Caco-2 (cell line): Measurements from ENCODE around the gene IL2RG. TPM values are rescaled to one million over a fixed set of nuclear protein-coding genes. Genes with fewer than 3 reads are reported as not detected.

Experiments used
- BruUV-seq: library from RNA; stranded (reverse); fragments of 400-500 nt; replicated peaks from 2 replicates; lab custom pipeline; 2021; lab: Mats Ljungman, UMichigan
- CTCF ChIA-PET: fragments of 300-600 bp; sonication (Branson Sonifier 250); formaldehyde crosslinking; loops from one replicate; lab custom pipeline; 2022; ENCODE audit warnings: antibody characterized with exemption; lab: Charles Lee
- POLR2A ChIA-PET: fragments of 300-600 bp; sonication (Branson Sonifier 250); formaldehyde crosslinking; loops from one replicate; lab custom pipeline; 2022; ENCODE audit warnings: antibody characterized with exemption; lab: Charles Lee
- DNase-seq, 2 experiments: peaks; one replicate each; pipeline versions ENCODE4 v3.0.0 to v3.0.0-alpha.2; 2020 to 2022
- H3K27me3 ChIP-seq: replicated peaks from 2 replicates; pipeline ENCODE4 v1.6.0; 2011; ENCODE audit warnings: low read length; ENCODE audit not compliant: control insufficient read depth, insufficient read depth
- H3K36me3 ChIP-seq: 2 replicates; pipeline ENCODE4 v1.5.1; 2011; ENCODE audit warnings: low read length; ENCODE audit not compliant: control insufficient read depth, insufficient read depth
- H3K4me1 ChIP-seq: fragments of 250-450 bp; sonication (Bioruptor Pico); 2 replicates; pipeline ENCODE4 v1.5.1; 2020; ENCODE audit warnings: mild to moderate bottlenecking
- H3K4me3 ChIP-seq: 2 replicates; pipeline ENCODE4 v1.5.1; 2011; ENCODE audit warnings: low read depth, mild to moderate bottlenecking, control low read depth, low read length
- H3K9me3 ChIP-seq: fragments of 250-450 bp; sonication (Bioruptor Pico); 2 replicates; pipeline ENCODE4 v1.5.1; 2020; ENCODE audit warnings: mild to moderate bottlenecking, moderate library complexity
- H3K27ac Mint-ChIP-seq: one replicate; pipeline ENCODE4 v1.8.0; 2022; ENCODE audit warnings: mixed read lengths; ENCODE audit not compliant: unreplicated experiment
- H3K27me3 Mint-ChIP-seq: one replicate; pipeline ENCODE4 v1.8.0; 2022; ENCODE audit warnings: mixed read lengths; ENCODE audit not compliant: insufficient read depth, unreplicated experiment
- H3K36me3 Mint-ChIP-seq: one replicate; pipeline ENCODE4 v1.8.0; 2022; ENCODE audit warnings: mild to moderate bottlenecking, mixed read lengths; ENCODE audit not compliant: insufficient read depth, unreplicated experiment
- H3K4me1 Mint-ChIP-seq: one replicate; pipeline ENCODE4 v1.8.0; 2022; ENCODE audit warnings: low read depth, mixed read lengths; ENCODE audit not compliant: unreplicated experiment
- H3K4me3 Mint-ChIP-seq: one replicate; pipeline ENCODE4 v1.8.0; 2022; ENCODE audit warnings: mild to moderate bottlenecking, moderate library complexity, mixed read lengths; ENCODE audit not compliant: unreplicated experiment
- H3K9me3 Mint-ChIP-seq: one replicate; pipeline ENCODE4 v1.8.0; 2022; ENCODE audit warnings: mixed read lengths; ENCODE audit not compliant: unreplicated experiment
- intact Hi-C: fragments of 100-400 bp; cut with micrococcal nuclease; formaldehyde crosslinking; loops from one replicate; pipeline ENCODE4 v1.10.0; 2022; ENCODE audit not compliant: unreplicated experiment
- total RNA-seq: library from RNA; stranded (reverse); gene quantifications from 2 replicates; pipeline ENCODE4 v1.2.3, GENCODE V29; 2022
- TF ChIP-seq, protein P1 (sequence below), 2 experiments: fragments of 200-600 bp in 1 of 2; IDR thresholded peaks; 1 replicate in 1 of 2; 2 replicates in 1 of 2; pipeline versions ENCODE4 v1.5.1 to v1.8.0; 2011 to 2022; ENCODE audit warnings: antibody characterized with exemption in 1 of 2, control low read depth in 1 of 2, inconsistent platforms in 1 of 2, low read depth in 1 of 2, low read length in 1 of 2, mild to moderate bottlenecking in 1 of 2, moderate library complexity in 1 of 2; ENCODE audit not compliant: insufficient read depth in 1 of 2, severe bottlenecking in 1 of 2, unreplicated experiment in 1 of 2

Gene IL2RG
- total RNA-seq, 1 experiment from 2014 or later: 5.1 TPM

DNA sequence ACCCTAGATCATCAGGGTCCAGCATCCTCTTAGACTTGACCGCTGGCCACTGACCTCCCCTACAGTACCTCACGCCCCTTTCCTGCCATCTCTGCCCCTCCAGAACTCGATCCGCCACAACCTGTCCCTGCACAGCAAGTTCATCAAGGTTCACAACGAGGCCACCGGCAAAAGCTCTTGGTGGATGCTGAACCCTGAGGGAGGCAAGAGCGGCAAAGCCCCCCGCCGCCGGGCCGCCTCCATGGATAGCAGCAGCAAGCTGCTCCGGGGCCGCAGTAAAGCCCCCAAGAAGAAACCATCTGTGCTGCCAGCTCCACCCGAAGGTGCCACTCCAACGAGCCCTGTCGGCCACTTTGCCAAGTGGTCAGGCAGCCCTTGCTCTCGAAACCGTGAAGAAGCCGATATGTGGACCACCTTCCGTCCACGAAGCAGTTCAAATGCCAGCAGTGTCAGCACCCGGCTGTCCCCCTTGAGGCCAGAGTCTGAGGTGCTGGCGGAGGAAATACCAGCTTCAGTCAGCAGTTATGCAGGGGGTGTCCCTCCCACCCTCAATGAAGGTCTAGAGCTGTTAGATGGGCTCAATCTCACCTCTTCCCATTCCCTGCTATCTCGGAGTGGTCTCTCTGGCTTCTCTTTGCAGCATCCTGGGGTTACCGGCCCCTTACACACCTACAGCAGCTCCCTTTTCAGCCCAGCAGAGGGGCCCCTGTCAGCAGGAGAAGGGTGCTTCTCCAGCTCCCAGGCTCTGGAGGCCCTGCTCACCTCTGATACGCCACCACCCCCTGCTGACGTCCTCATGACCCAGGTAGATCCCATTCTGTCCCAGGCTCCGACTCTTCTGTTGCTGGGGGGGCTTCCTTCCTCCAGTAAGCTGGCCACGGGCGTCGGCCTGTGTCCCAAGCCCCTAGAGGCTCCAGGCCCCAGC is 10.5 kb downstream of the IL2RG start:
- Histone ChIP-seq H3K27me3 (no peaks in the 10 kb centered on the region), H3K4me3 (no peak overlapping the region), H3K4me1 (peaks cover 5% of the 10 kb centered on the region), H3K36me3 (no peaks in the 10 kb centered on the region), H3K9me3 (no peaks in the 10 kb centered on the region)
- Mint-ChIP-seq H3K9me3 (no peaks in the 10 kb centered on the region), H3K27ac (peak overlapping the region; percentile 42), H3K36me3 (no peaks in the 10 kb centered on the region), H3K27me3 (no peaks in the 10 kb centered on the region), H3K4me3 (no peak overlapping the region), H3K4me1 (peaks cover 13% of the 10 kb centered on the region)
- TF ChIP-seq, protein P1, sequence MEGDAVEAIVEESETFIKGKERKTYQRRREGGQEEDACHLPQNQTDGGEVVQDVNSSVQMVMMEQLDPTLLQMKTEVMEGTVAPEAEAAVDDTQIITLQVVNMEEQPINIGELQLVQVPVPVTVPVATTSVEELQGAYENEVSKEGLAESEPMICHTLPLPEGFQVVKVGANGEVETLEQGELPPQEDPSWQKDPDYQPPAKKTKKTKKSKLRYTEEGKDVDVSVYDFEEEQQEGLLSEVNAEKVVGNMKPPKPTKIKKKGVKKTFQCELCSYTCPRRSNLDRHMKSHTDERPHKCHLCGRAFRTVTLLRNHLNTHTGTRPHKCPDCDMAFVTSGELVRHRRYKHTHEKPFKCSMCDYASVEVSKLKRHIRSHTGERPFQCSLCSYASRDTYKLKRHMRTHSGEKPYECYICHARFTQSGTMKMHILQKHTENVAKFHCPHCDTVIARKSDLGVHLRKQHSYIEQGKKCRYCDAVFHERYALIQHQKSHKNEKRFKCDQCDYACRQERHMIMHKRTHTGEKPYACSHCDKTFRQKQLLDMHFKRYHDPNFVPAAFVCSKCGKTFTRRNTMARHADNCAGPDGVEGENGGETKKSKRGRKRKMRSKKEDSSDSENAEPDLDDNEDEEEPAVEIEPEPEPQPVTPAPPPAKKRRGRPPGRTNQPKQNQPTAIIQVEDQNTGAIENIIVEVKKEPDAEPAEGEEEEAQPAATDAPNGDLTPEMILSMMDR (IDR thresholded peaks at IDR 0.05; ENCODE audit: insufficient read depth in 1 of 2, low read depth in 1 of 2, low read length in 1 of 2, severe bottlenecking in 1 of 2, unreplicated experiment in 1 of 2): peak in 1 of 2 experiments; percentile 29
- CTCF ChIA-PET: interaction anchor here (1.0 kb wide), 1 partner anchor 18 kb away, joined by 4 read pairs; the partner anchor contains the start of gene MED12
- BruUV-seq: no TSS peak
- intact Hi-C loops: no loop called here
- DNase-seq: peak in 1 of 2 experiments; percentile 27
- POLR2A ChIA-PET: interaction anchor here (1.5 kb wide), 1 partner anchor 18 kb away, joined by 8 read pairs; the partner anchor contains the start of gene MED12

DNA sequence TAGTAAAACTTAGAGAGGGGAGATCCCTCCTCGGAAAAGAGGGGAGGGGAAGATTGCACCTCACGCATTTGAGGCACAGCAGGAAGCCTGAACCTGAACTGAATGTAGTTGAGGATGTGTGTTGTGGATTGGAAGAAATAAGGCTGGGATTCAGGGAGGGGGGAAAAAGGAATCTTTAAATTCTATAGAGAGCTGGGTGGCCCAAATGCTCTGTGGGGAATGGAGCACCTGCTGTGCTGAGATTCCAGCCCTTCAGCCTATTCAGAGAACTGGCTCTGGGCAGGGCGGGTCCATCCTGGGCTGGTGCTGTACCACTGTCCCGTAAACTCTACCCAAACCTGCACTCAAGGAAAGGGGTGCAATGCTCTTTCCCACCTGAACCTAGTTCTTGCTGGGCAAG is 11.6 kb downstream of the IL2RG start:
- intact Hi-C loops: loop anchor here (10.0 kb wide), 1 partner anchor 105 kb away; no protein-coding TSS in a partner anchor
- H3K4me1 ChIP-seq: peaks cover 2% of the 10 kb centered on the region
- ChIA-PET POLR2A (no interaction called here), CTCF (no interaction called here)
- H3K9me3 ChIP-seq: no peaks in the 10 kb centered on the region
- H3K36me3 ChIP-seq: no peaks in the 10 kb centered on the region
- H3K27me3 Mint-ChIP-seq: no peaks in the 10 kb centered on the region
- TF ChIP-seq, protein P1 (IDR thresholded peaks at IDR 0.05; ENCODE audit: insufficient read depth in 1 of 2, low read depth in 1 of 2, low read length in 1 of 2, severe bottlenecking in 1 of 2, unreplicated experiment in 1 of 2): no peak
- no peak for DNase-seq
- no peak overlapping the region for H3K27ac Mint-ChIP-seq
- peaks cover 11% of the 10 kb centered on the region for H3K4me1 Mint-ChIP-seq
- no peak overlapping the region for H3K4me3 Mint-ChIP-seq
- no TSS peak for BruUV-seq
- H3K36me3 Mint-ChIP-seq: no peaks in the 10 kb centered on the region
- no peak overlapping the region for H3K4me3 ChIP-seq
- no peaks in the 10 kb centered on the region for H3K9me3 Mint-ChIP-seq
- H3K27me3 ChIP-seq: no peaks in the 10 kb centered on the region

DNA sequence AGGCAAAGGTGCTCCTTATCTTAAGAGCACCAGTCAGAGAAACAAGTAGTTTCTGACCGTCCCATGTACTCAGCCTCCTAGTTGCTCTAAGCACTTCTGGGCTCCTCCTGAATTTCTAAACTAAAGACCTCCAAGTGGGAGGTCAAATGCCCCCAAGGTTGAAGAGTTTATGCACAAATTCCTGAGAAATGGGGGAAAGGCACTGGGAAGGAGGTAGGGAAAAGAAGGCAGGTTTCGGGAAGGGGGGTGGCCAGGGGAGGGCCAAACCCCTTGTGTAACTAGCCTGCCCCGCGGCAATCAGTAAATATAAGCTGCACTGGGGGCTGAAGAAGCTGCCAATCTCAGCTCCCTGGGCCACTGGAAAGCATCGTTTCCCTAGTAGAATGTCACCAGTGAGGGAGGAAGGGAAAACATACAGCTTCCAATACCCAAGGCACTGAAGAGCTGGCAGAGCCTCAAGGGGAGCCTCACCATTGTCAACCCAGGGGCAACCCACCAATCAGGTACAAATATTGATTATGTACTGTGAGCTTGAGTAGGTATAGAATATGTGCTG is 12.3 kb downstream of the IL2RG start:
- Mint-ChIP-seq H3K36me3 (no peaks in the 10 kb centered on the region), H3K4me1 (peaks cover 4% of the 10 kb centered on the region), H3K27me3 (no peaks in the 10 kb centered on the region), H3K27ac (no peak overlapping the region), H3K4me3 (no peak overlapping the region), H3K9me3 (no peaks in the 10 kb centered on the region)
- no peak for DNase-seq
- ChIA-PET POLR2A (no interaction called here), CTCF (no interaction called here)
- no peaks in the 10 kb centered on the region for H3K4me1 ChIP-seq
- H3K36me3 ChIP-seq: no peaks in the 10 kb centered on the region
- H3K9me3 ChIP-seq: no peaks in the 10 kb centered on the region
- TF ChIP-seq, protein P1 (IDR thresholded peaks at IDR 0.05; ENCODE audit: insufficient read depth in 1 of 2, low read depth in 1 of 2, low read length in 1 of 2, severe bottlenecking in 1 of 2, unreplicated experiment in 1 of 2): no peak
- H3K4me3 ChIP-seq: no peak overlapping the region
- intact Hi-C loops: loop anchor here (1.0 to 10.0 kb wide), 2 partner anchors 30 to 104 kb away; no protein-coding TSS in a partner anchor
- no TSS peak for BruUV-seq
- H3K27me3 ChIP-seq: no peaks in the 10 kb centered on the region
